ENCODE data around the gene RNASE8. TPM values are rescaled to one million over a fixed set of nuclear protein-coding genes. Genes with fewer than 3 reads are reported as not detected.

RNASE8 gene
- total and polyA plus RNA-seq, 8 donors: not detected

- 79 to 90% (median 87%) methylated on average over 10 of the region's 10 CpGs for WGBS, 5 donors
- peaks cover 3 to 38% (median 20%) of the 10 kb centered on the region in 4 donors for H3K4me1 ChIP-seq
- H3K27ac ChIP-seq: no peak overlapping the region
- no peak overlapping the region for H3K4me3 ChIP-seq
- intact Hi-C loops (cut with DNase I; ENCODE audit: low total_unique reads): no loop called here
- DNase-seq: no peak
- no peaks in the 10 kb centered on the region for H3K9me3 ChIP-seq
- H3K27me3 ChIP-seq: no peaks in the 10 kb centered on the region
- no peak for TF ChIP-seq POLR2A (IDR thresholded peaks at IDR 0.05)
- TF ChIP-seq POLR2AphosphoS5 (IDR thresholded peaks at IDR 0.05): no peak
- TF ChIP-seq EP300 (IDR thresholded peaks at IDR 0.05): no peak
- TF ChIP-seq CTCF (IDR thresholded peaks at IDR 0.05): no peak
- H3K36me3 ChIP-seq: no peaks in the 10 kb centered on the region
Measured at GRCh38 chr14:21056520-21057163, 980 bp upstream of the RNASE8 start.

GRCh38 chr14:21058903-21059302, 1.3 kb downstream of the RNASE8 start:
- no peaks in the 10 kb centered on the region for H3K27me3 ChIP-seq
- H3K4me1 ChIP-seq: peaks cover 3 to 39% (median 19%) of the 10 kb centered on the region in 4 donors
- no peak for DNase-seq
- H3K4me3 ChIP-seq: no peak overlapping the region
- intact Hi-C loops (cut with DNase I; ENCODE audit: low total_unique reads): no loop called here
- H3K36me3 ChIP-seq: no peaks in the 10 kb centered on the region
- no peaks in the 10 kb centered on the region for H3K9me3 ChIP-seq
- no peak for TF ChIP-seq POLR2A (IDR thresholded peaks at IDR 0.05)
- TF ChIP-seq CTCF (IDR thresholded peaks at IDR 0.05): no peak
- TF ChIP-seq POLR2AphosphoS5 (IDR thresholded peaks at IDR 0.05): no peak
- TF ChIP-seq EP300 (IDR thresholded peaks at IDR 0.05): no peak
- no peak overlapping the region for H3K27ac ChIP-seq
- 83 to 92% (median 88%) methylated on average over 5 of the region's 5 CpGs for WGBS, 5 donors

- TF ChIP-seq EP300 (IDR thresholded peaks at IDR 0.05) (no peak), POLR2AphosphoS5 (IDR thresholded peaks at IDR 0.05) (no peak), CTCF (IDR thresholded peaks at IDR 0.05) (no peak), POLR2A (IDR thresholded peaks at IDR 0.05) (no peak)
- H3K36me3 ChIP-seq: no peaks in the 10 kb centered on the region
- H3K27ac ChIP-seq: no peak overlapping the region
- H3K4me1 ChIP-seq: peaks cover 3 to 28% (median 14%) of the 10 kb centered on the region in 4 donors
- DNase-seq: peak in 1 of 2 donors; percentile 37
- 70 to 80% (median 78%) methylated on average over 8 of the region's 8 CpGs for WGBS, 5 donors
- H3K27me3 ChIP-seq: no peaks in the 10 kb centered on the region
- no peaks in the 10 kb centered on the region for H3K9me3 ChIP-seq
- intact Hi-C loops (cut with DNase I; ENCODE audit: low total_unique reads): no loop called here
- H3K4me3 ChIP-seq: no peak overlapping the region
Measured at GRCh38 chr14:21059842-21060613, 2.4 kb downstream of the RNASE8 start.

- Histone ChIP-seq H3K4me1 (peaks cover 0 to 20% (median 9%) of the 10 kb centered on the region in 4 donors), H3K9me3 (no peaks in the 10 kb centered on the region), H3K36me3 (no peaks in the 10 kb centered on the region), H3K27me3 (no peaks in the 10 kb centered on the region), H3K4me3 (no peak overlapping the region), H3K27ac (peak overlapping the region in 1 of 5 donors; percentile 5)
- intact Hi-C loops (cut with DNase I; ENCODE audit: low total_unique reads): no loop called here
- TF ChIP-seq POLR2A (IDR thresholded peaks at IDR 0.05) (no peak), POLR2AphosphoS5 (IDR thresholded peaks at IDR 0.05) (no peak), CTCF (IDR thresholded peaks at IDR 0.05) (no peak), EP300 (IDR thresholded peaks at IDR 0.05) (no peak)
- DNase-seq: no peak
- WGBS, 5 donors: 30 to 56% (median 50%) methylated on average over 13 of the region's 13 CpGs
Measured at GRCh38 chr14:21060614-21061346, 3.2 kb downstream of the RNASE8 start.

Data from stomach (tissue), 9 donors.